Testis (tissue), 2 donors: ENCODE measurements around the gene C6orf141.

Experiments used
- POLR2A ChIP-seq: fragments of 450-650 bp; IDR thresholded peaks from one replicate; pipeline ENCODE4 v1.6.1; 2017; ENCODE audit warnings: antibody characterized with exemption, mild to moderate bottlenecking, moderate library complexity
- TF ChIP-seq, protein P1 (sequence below), 3 experiments: fragments of 450-650 bp in 2 of 3; fragments of 200-600 bp in 1 of 3; sonication (generic) in 1 of 3; IDR thresholded peaks; one replicate each; pipeline ENCODE4 v1.5.1; 2016 to 2019; ENCODE audit warnings: antibody characterized with exemption in 3 of 3, mild to moderate bottlenecking in 2 of 3, moderate library complexity in 1 of 3

GRCh38 chr6:49552596-49552995 lies 2.1 kb downstream of the C6orf141 start:
- TF ChIP-seq, protein P1, sequence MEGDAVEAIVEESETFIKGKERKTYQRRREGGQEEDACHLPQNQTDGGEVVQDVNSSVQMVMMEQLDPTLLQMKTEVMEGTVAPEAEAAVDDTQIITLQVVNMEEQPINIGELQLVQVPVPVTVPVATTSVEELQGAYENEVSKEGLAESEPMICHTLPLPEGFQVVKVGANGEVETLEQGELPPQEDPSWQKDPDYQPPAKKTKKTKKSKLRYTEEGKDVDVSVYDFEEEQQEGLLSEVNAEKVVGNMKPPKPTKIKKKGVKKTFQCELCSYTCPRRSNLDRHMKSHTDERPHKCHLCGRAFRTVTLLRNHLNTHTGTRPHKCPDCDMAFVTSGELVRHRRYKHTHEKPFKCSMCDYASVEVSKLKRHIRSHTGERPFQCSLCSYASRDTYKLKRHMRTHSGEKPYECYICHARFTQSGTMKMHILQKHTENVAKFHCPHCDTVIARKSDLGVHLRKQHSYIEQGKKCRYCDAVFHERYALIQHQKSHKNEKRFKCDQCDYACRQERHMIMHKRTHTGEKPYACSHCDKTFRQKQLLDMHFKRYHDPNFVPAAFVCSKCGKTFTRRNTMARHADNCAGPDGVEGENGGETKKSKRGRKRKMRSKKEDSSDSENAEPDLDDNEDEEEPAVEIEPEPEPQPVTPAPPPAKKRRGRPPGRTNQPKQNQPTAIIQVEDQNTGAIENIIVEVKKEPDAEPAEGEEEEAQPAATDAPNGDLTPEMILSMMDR (IDR thresholded peaks at IDR 0.05): no peak
- TF ChIP-seq POLR2A: no peak
